HCT116 (cell line): Measurements from ENCODE around the gene PPP1R16B. TPM values are rescaled to one million over a fixed set of nuclear protein-coding genes. Genes with fewer than 3 reads are reported as not detected.

Experiments
- ATAC-seq: fragments of 200-7000 bp; cut with Tn5 transposase; 2 replicates; pipeline ENCODE4 v1.9.1; 2020; ENCODE audit warnings: mild to moderate bottlenecking, moderate library complexity
- BruUV-seq: library from RNA; stranded (reverse); fragments of 400-500 nt; replicated peaks from 2 replicates; lab custom pipeline; 2021; lab: Mats Ljungman, UMichigan
- CTCF ChIA-PET: fragments of 300-600 bp; sonication (Branson Sonifier 250); formaldehyde crosslinking; loops from one replicate; lab custom pipeline; 2021; ENCODE audit warnings: antibody characterized with exemption; lab: Charles Lee
- POLR2A ChIA-PET: fragments of 300-600, 350-600 bp; sonication (Branson Sonifier 250); formaldehyde crosslinking; loops from one replicate; lab custom pipeline; 2021; ENCODE audit warnings: antibody characterized with exemption; lab: Charles Lee
- RAD21 ChIA-PET, 2 experiments: fragments of 300-600 bp; sonication (Branson Sonifier 250); formaldehyde crosslinking; loops; one replicate each; lab custom pipeline; 2023; ENCODE audit warnings: low total read pairs in 2 of 2; ENCODE audit not compliant: uncharacterized antibody in 2 of 2, unreplicated experiment in 2 of 2, low non-redundant PET in 1 of 2; lab: Charles Lee
- DNase-seq: peaks from one replicate; pipeline ENCODE4 v3.0.0-alpha.2; 2010; ENCODE audit warnings: low read depth, low spot score
- H2AFZ ChIP-seq: fragments of 200-600 bp; shearing (Covaris generic), sonication (generic); 2 replicates; pipeline ENCODE4 v1.6.1; 2017; ENCODE audit warnings: low read depth, mixed run types, mixed read lengths, antibody characterized with exemption, low read length; ENCODE audit not compliant: poor library complexity, severe bottlenecking
- H3K27ac ChIP-seq: 2 replicates; pipeline ENCODE4 v1.5.1; 2012; ENCODE audit warnings: low read depth, low read length
- H3K27me3 ChIP-seq: fragments of 200-600 bp; sonication (generic); 2 replicates; pipeline ENCODE4 v1.6.1; 2016; ENCODE audit warnings: mixed run types, low read length, mixed read lengths; ENCODE audit not compliant: insufficient read depth
- H3K36me3 ChIP-seq, 2 experiments: fragments of 200-500 bp in 1 of 2; fragments of 200-600 bp in 1 of 2; sonication (Bioruptor generic) in 1 of 2; sonication (generic) in 1 of 2; 2 replicates each; pipeline versions ENCODE4 v1.5.1 to v1.6.1; 2014 to 2016; ENCODE audit warnings: low read length in 2 of 2, inconsistent platforms in 1 of 2, mixed read lengths in 1 of 2, mixed run types in 1 of 2; ENCODE audit not compliant: insufficient read depth in 2 of 2, control insufficient read depth in 1 of 2
- H3K4me1 ChIP-seq, 2 experiments: fragments of 200-600 bp in 1 of 2; sonication (generic) in 1 of 2; 2 replicates each; pipeline versions ENCODE4 v1.5.1 to v1.6.1; 2012 to 2017; ENCODE audit warnings: low read length in 2 of 2, inconsistent platforms in 1 of 2, mild to moderate bottlenecking in 1 of 2, mixed read lengths in 1 of 2, mixed run types in 1 of 2, moderate library complexity in 1 of 2; ENCODE audit not compliant: insufficient read depth in 2 of 2, control insufficient read depth in 1 of 2
- H3K4me2 ChIP-seq: fragments of 200-600 bp; sonication (generic); 2 replicates; pipeline ENCODE4 v1.6.1; 2017; ENCODE audit warnings: mixed run types, low read length, mixed read lengths
- H3K4me3 ChIP-seq, 2 experiments: fragments of 200-600 bp in 1 of 2; sonication (generic) in 1 of 2; replicated peaks in 1 of 2; 2 replicates each; pipeline ENCODE4 v1.5.1; 2011 to 2016; ENCODE audit warnings: low read length in 2 of 2, control low read depth in 1 of 2, low read depth in 1 of 2, mild to moderate bottlenecking in 1 of 2, mixed read lengths in 1 of 2, mixed run types in 1 of 2
- H3K79me2 ChIP-seq: fragments of 200-600 bp; sonication (generic); 2 replicates; pipeline ENCODE4 v1.6.1; 2017; ENCODE audit warnings: mild to moderate bottlenecking, mixed run types, low read length, moderate library complexity, mixed read lengths; ENCODE audit not compliant: insufficient read depth
- H3K9ac ChIP-seq: fragments of 200-600 bp; sonication (generic); 2 replicates; pipeline ENCODE4 v1.6.1; 2016; ENCODE audit warnings: low read length, mixed read lengths
- H3K9me2 ChIP-seq: fragments of 200-600 bp; sonication (generic), shearing (Covaris generic); 2 replicates; pipeline ENCODE4 v1.6.1; 2017; ENCODE audit warnings: mixed run types, mild to moderate bottlenecking, moderate library complexity; ENCODE audit not compliant: insufficient read depth
- H3K9me3 ChIP-seq, 2 experiments: fragments of 200-500 bp in 1 of 2; fragments of 200-600 bp in 1 of 2; sonication (Bioruptor generic) in 1 of 2; sonication (generic) in 1 of 2; 2 replicates each; pipeline ENCODE4 v1.6.1; 2014 to 2017; ENCODE audit warnings: low read length in 2 of 2, mixed read lengths in 2 of 2, inconsistent platforms in 1 of 2, low read depth in 1 of 2, mild to moderate bottlenecking in 1 of 2, mixed run types in 1 of 2, moderate library complexity in 1 of 2; ENCODE audit not compliant: control insufficient read depth in 1 of 2, insufficient read depth in 1 of 2
- H4K20me1 ChIP-seq: fragments of 200-600 bp; sonication (generic), shearing (Covaris generic); 2 replicates; pipeline ENCODE4 v1.6.1; 2017; ENCODE audit warnings: mixed run types, mild to moderate bottlenecking, moderate library complexity; ENCODE audit not compliant: insufficient read depth
- CEBPB ChIP-seq: IDR thresholded peaks from 2 replicates; pipeline ENCODE4 v1.6.1; 2012; ENCODE audit warnings: low read depth
- ELF1 ChIP-seq: IDR thresholded peaks from 2 replicates; pipeline ENCODE4 v1.6.1; 2012; ENCODE audit warnings: low read depth, borderline replicate concordance
- FOSL1 ChIP-seq: IDR thresholded peaks from 2 replicates; pipeline ENCODE4 v1.6.1; 2012; ENCODE audit warnings: low read depth
- POLR2A ChIP-seq: IDR thresholded peaks from 2 replicates; pipeline ENCODE4 v1.7.0; 2011; ENCODE audit warnings: borderline replicate concordance; ENCODE audit not compliant: insufficient read depth, insufficient read length; ENCODE audit errors: extremely low read depth
- RAD21 ChIP-seq: IDR thresholded peaks from 2 replicates; pipeline ENCODE4 v1.6.1; 2012; ENCODE audit warnings: low read depth, mild to moderate bottlenecking
- SIN3A ChIP-seq: IDR thresholded peaks from 2 replicates; pipeline ENCODE4 v1.6.1; 2012; ENCODE audit warnings: low read depth
- SP1 ChIP-seq: IDR thresholded peaks from 2 replicates; pipeline ENCODE4 v1.6.1; 2012; ENCODE audit warnings: low read depth
- SRF ChIP-seq: IDR thresholded peaks from 2 replicates; pipeline ENCODE4 v1.6.1; 2012; ENCODE audit warnings: low read depth
- TCF7L2 ChIP-seq: IDR thresholded peaks from 2 replicates; pipeline ENCODE4 v1.7.0; 2011; ENCODE audit warnings: borderline replicate concordance, inconsistent platforms; ENCODE audit not compliant: insufficient read depth, insufficient read length; ENCODE audit errors: extremely low read depth
- ZFX ChIP-seq: fragments of 450-650 bp; IDR thresholded peaks from 2 replicates; pipeline ENCODE4 v1.6.1; 2017
- ZNF274 ChIP-seq: fragments of 200-500 bp; sonication (Bioruptor generic); IDR thresholded peaks from 2 replicates; pipeline ENCODE4 v1.6.1; 2014; ENCODE audit warnings: mild to moderate bottlenecking, low read depth, low read length, inconsistent platforms
- intact Hi-C: fragments of 100-400 bp; cut with micrococcal nuclease; formaldehyde crosslinking; loops from 2 replicates; pipeline ENCODE4 v1.10.0; 2022
- total RNA-seq: library from RNA; stranded (reverse); gene quantifications from one replicate; pipeline ENCODE4 v1.2.1, GENCODE V29; 2021; ENCODE audit not compliant: unreplicated experiment
- TF ChIP-seq, protein P1 (sequence below): IDR thresholded peaks from 2 replicates; pipeline ENCODE4 v1.6.1; 2012; ENCODE audit warnings: low read depth
- TF ChIP-seq, protein P2 (sequence below): IDR thresholded peaks from 2 replicates; pipeline ENCODE4 v1.6.1; 2012
- TF ChIP-seq, protein P3 (sequence below), 3 experiments: fragments of 200-600 bp in 1 of 3; sonication (generic) in 1 of 3; IDR thresholded peaks in 2 of 3; conservative IDR thresholded peaks in 1 of 3; 2 replicates each; pipeline ENCODE4 v1.5.1; 2012 to 2017; ENCODE audit warnings: low read depth in 2 of 3, low read length in 2 of 3, antibody characterized with exemption in 1 of 3, borderline replicate concordance in 1 of 3, control low read depth in 1 of 3, mild to moderate bottlenecking in 1 of 3, mixed read lengths in 1 of 3, mixed run types in 1 of 3, moderate library complexity in 1 of 3; ENCODE audit not compliant: insufficient read depth in 1 of 3

Gene PPP1R16B
- total RNA-seq, 1 experiment from 2014 or later = 0.52 TPM

DNA sequence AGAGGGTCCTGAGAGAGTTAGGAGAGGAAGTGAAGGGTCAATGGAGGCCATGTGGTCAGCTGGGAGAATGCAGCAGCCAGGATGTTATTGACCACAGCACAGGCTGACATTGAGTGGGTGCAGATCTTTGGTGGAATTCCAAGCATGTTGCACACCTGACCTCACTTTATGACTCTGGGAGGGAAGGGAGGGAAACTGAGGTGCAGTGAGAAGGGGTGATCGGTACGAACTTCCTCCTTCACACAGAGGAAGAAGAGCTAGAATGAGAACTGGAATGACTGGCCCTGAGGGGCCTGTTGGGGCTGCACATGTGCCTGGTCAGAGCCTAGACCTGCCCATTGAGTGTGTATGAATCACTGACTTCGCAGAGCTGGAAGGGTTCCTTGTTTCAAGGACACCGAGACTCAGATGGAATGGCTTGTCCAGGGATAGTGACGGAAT is 130.5 kb downstream of the PPP1R16B start:
- H2AFZ ChIP-seq = no peak overlapping the region
- peaks cover 16 to 25% of the 10 kb centered on the region in 2 experiments for H3K4me1 ChIP-seq
- DNase-seq (no peak), ATAC-seq (no peak)
- no peaks in the 10 kb centered on the region for H3K27me3 ChIP-seq
- H3K4me3 ChIP-seq = no peak overlapping the region
- BruUV-seq = no TSS peak
- RAD21 ChIA-PET = no interaction called here
- POLR2A ChIA-PET = interaction anchor here (1.0 to 1.8 kb wide), 2 partner anchors 10 to 13 kb away, joined by 3 to 6 read pairs; partner anchors contain the start of gene FAM83D
- no peak overlapping the region; the same call in 1 of the 2 replicates for H3K27ac ChIP-seq
- H3K79me2 ChIP-seq = peaks cover 100% of the 10 kb centered on the region
- H3K9me3 ChIP-seq = no peaks in the 10 kb centered on the region
- peak overlapping the region; percentile 36; the same call in 1 of the 2 replicates for H3K4me2 ChIP-seq
- peaks cover 7% of the 10 kb centered on the region; the same call in 1 of the 2 replicates for H4K20me1 ChIP-seq
- CTCF ChIA-PET = interaction anchor here (1.0 to 1.1 kb wide), 2 partner anchors 8 to 10 kb away, joined by 3 to 5 read pairs; partner anchors contain the start of gene FAM83D
- no peaks in the 10 kb centered on the region for H3K9me2 ChIP-seq
- no peak for TF ChIP-seq ELF1
- TF ChIP-seq, protein P1, sequence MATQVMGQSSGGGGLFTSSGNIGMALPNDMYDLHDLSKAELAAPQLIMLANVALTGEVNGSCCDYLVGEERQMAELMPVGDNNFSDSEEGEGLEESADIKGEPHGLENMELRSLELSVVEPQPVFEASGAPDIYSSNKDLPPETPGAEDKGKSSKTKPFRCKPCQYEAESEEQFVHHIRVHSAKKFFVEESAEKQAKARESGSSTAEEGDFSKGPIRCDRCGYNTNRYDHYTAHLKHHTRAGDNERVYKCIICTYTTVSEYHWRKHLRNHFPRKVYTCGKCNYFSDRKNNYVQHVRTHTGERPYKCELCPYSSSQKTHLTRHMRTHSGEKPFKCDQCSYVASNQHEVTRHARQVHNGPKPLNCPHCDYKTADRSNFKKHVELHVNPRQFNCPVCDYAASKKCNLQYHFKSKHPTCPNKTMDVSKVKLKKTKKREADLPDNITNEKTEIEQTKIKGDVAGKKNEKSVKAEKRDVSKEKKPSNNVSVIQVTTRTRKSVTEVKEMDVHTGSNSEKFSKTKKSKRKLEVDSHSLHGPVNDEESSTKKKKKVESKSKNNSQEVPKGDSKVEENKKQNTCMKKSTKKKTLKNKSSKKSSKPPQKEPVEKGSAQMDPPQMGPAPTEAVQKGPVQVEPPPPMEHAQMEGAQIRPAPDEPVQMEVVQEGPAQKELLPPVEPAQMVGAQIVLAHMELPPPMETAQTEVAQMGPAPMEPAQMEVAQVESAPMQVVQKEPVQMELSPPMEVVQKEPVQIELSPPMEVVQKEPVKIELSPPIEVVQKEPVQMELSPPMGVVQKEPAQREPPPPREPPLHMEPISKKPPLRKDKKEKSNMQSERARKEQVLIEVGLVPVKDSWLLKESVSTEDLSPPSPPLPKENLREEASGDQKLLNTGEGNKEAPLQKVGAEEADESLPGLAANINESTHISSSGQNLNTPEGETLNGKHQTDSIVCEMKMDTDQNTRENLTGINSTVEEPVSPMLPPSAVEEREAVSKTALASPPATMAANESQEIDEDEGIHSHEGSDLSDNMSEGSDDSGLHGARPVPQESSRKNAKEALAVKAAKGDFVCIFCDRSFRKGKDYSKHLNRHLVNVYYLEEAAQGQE = no peak
- TF ChIP-seq TCF7L2 = no peak
- TF ChIP-seq RAD21 = no peak
- TF ChIP-seq SP1 = no peak
- no peak for TF ChIP-seq ZNF274
- TF ChIP-seq, protein P2, sequence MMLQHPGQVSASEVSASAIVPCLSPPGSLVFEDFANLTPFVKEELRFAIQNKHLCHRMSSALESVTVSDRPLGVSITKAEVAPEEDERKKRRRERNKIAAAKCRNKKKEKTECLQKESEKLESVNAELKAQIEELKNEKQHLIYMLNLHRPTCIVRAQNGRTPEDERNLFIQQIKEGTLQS = no peak
- no peak for TF ChIP-seq CEBPB
- TF ChIP-seq, protein P3, sequence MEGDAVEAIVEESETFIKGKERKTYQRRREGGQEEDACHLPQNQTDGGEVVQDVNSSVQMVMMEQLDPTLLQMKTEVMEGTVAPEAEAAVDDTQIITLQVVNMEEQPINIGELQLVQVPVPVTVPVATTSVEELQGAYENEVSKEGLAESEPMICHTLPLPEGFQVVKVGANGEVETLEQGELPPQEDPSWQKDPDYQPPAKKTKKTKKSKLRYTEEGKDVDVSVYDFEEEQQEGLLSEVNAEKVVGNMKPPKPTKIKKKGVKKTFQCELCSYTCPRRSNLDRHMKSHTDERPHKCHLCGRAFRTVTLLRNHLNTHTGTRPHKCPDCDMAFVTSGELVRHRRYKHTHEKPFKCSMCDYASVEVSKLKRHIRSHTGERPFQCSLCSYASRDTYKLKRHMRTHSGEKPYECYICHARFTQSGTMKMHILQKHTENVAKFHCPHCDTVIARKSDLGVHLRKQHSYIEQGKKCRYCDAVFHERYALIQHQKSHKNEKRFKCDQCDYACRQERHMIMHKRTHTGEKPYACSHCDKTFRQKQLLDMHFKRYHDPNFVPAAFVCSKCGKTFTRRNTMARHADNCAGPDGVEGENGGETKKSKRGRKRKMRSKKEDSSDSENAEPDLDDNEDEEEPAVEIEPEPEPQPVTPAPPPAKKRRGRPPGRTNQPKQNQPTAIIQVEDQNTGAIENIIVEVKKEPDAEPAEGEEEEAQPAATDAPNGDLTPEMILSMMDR (IDR thresholded peaks at IDR 0.05 in 2 of 3, conservative IDR thresholded peaks at IDR 0.05 in 1 of 3; ENCODE audit: borderline replicate concordance in 1 of 3, insufficient read depth in 1 of 3, low read depth in 2 of 3, low read length in 2 of 3) = no peak
- no peak for TF ChIP-seq POLR2A
- TF ChIP-seq SRF = no peak
- no peak for TF ChIP-seq FOSL1
- no peak for TF ChIP-seq ZFX
- no peak for TF ChIP-seq SIN3A
- intact Hi-C loops = no loop called here
- H3K36me3 ChIP-seq = peaks cover 16 to 58% of the 10 kb centered on the region in 2 experiments
- H3K9ac ChIP-seq = no peak overlapping the region
